GM23338 (cell line): ENCODE measurements around the gene EPB41L5. TPM values are rescaled to one million over a fixed set of nuclear protein-coding genes. Genes with fewer than 3 reads are reported as not detected.

Experiments used
- CREB1 ChIP-seq: fragments of 250-450 bp; sonication (Bioruptor Pico); IDR thresholded peaks from 2 replicates; pipeline ENCODE4 v1.5.0; 2020; ENCODE audit warnings: low read depth, mild to moderate bottlenecking, moderate library complexity
- POLR2AphosphoS5 ChIP-seq: IDR thresholded peaks from 2 replicates; pipeline ENCODE4 v1.6.1; 2016; ENCODE audit warnings: antibody characterized with exemption, low read depth
- ZNF114 ChIP-seq: fragments of 250-450 bp; sonication (Bioruptor Pico); IDR thresholded peaks from 2 replicates; pipeline ENCODE4 v1.5.0; 2020; ENCODE audit warnings: mild to moderate bottlenecking, moderate library complexity
- polyA plus RNA-seq: library from polyadenylated mRNA; unstranded; fragments of >200 nt; fragmentation: Nextera tagmentation; extraction: Ambion mirVana; gene quantifications from 2 replicates; pipeline ENCODE4 v1.2.1, GENCODE V29; 2016
- small RNA-seq: library from RNA; depleted of rRNA; stranded (forward); fragments of <200 nt; gene quantifications from one replicate; pipeline ENCODE3, GENCODE V24; 2014; ENCODE audit warnings: low replicate concordance
- total RNA-seq: library from RNA; depleted of rRNA; stranded (reverse); fragments of >200 nt; shearing (Covaris generic); gene quantifications from 2 replicates; pipeline ENCODE4 v1.2.3, GENCODE V29; 2014; rRNA removed
- TF ChIP-seq, protein P1 (sequence below), 2 experiments: fragments of 200-600 bp in 1 of 2; sonication (generic) in 1 of 2; conservative IDR thresholded peaks; 2 replicates each; pipeline versions ENCODE4 v1.5.1 to v1.6.1; 2016 to 2017; ENCODE audit warnings: antibody characterized with exemption in 2 of 2, low read depth in 2 of 2, mild to moderate bottlenecking in 2 of 2, moderate library complexity in 1 of 2

EPB41L5 gene
- total and polyA plus RNA-seq, 2 experiments from 2014 or later = 15.5 to 35.4 TPM

- TF ChIP-seq, protein P1, sequence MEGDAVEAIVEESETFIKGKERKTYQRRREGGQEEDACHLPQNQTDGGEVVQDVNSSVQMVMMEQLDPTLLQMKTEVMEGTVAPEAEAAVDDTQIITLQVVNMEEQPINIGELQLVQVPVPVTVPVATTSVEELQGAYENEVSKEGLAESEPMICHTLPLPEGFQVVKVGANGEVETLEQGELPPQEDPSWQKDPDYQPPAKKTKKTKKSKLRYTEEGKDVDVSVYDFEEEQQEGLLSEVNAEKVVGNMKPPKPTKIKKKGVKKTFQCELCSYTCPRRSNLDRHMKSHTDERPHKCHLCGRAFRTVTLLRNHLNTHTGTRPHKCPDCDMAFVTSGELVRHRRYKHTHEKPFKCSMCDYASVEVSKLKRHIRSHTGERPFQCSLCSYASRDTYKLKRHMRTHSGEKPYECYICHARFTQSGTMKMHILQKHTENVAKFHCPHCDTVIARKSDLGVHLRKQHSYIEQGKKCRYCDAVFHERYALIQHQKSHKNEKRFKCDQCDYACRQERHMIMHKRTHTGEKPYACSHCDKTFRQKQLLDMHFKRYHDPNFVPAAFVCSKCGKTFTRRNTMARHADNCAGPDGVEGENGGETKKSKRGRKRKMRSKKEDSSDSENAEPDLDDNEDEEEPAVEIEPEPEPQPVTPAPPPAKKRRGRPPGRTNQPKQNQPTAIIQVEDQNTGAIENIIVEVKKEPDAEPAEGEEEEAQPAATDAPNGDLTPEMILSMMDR (conservative IDR thresholded peaks at IDR 0.05; ENCODE audit: low read depth in 2 of 2) = no peak
- TF ChIP-seq ZNF114 (CRISPR knock-in tag) (no peak), POLR2AphosphoS5 (no peak), CREB1 (CRISPR knock-in tag) (no peak)
These were observed 215.6 kb downstream of the EPB41L5 start (continued) for GRCh38 chr2:120228503-120228902.

Small RNA genes within 50 kb of the gene (small RNA-seq; reads per million reads assigned to genes)
- not detected for gene MTND4LP14
- not detected for gene RF00019

Other genes starting within 250 kb of the EPB41L5 start
- 15.2 and 24.4 TPM in 2 replicates for gene TMEM185B, start 210.3 kb downstream of the EPB41L5 start, total RNA-seq
- 3.9 and 6.1 TPM in 2 replicates for gene TMEM185B, start 210.3 kb downstream of the EPB41L5 start, polyA plus RNA-seq
- 16.4 and 17.4 TPM in 2 replicates for gene RALB, start 239.8 kb downstream of the EPB41L5 start, total RNA-seq
- 15.2 and 16.2 TPM in 2 replicates for gene RALB, start 239.8 kb downstream of the EPB41L5 start, polyA plus RNA-seq